ENCODE measurements around the gene SLC22A2.

SLC22A2 gene

DNA sequence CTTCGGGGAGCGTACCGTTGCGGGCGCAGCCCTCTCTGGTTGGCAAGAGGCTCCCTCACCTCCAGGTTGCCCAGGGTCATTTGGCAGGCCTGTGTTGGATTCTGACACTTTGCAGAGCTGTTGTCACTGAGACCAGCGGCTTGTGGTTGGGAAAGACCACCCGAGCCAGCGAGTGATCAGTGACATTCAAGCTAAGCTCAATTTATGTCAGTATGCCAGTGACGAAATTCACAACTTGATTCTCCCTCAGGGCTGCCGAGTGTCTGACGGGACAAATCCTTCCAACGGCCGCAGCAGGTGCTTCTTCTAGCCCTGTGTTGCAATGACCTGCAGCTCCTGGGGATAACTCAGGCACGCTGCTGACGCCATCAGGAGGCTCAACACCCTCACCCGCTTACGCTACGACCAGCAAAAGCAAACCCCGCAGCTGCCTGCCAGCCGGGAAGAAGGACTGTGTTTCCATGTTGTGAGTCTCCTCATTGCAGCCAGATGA lies 16.9 kb upstream of the SLC22A2 start:
- no CpG with 5 or more reads among the region's 20 CpGs for WGBS, 2 donors (ENCODE audit: extremely low coverage in 2 of 2, insufficient read length in 2 of 2, insufficient replicate concordance in 1 of 2)
- Histone ChIP-seq H3K4me3 (ENCODE audit: low read length in 2 of 2) (no peak overlapping the region), H3K27ac (replicated peaks; ENCODE audit: low read length) (no peak overlapping the region), H2BK12ac (ENCODE audit: low read length) (no peak overlapping the region), H3K9ac (ENCODE audit: low read depth, low read length, poor library complexity) (no peak overlapping the region), H2AK5ac (ENCODE audit: low read depth, low read length) (peak overlapping the region; percentile 18), H2BK5ac (ENCODE audit: low read length) (no peak overlapping the region), H2BK120ac (ENCODE audit: low read depth, low read length) (no peak overlapping the region), H2AFZ (ENCODE audit: low read length) (no peak overlapping the region), H3K23ac (ENCODE audit: low read depth, low read length, poor library complexity) (no peak overlapping the region), H3K4ac (ENCODE audit: low read length) (no peak overlapping the region), H3K4me1 (ENCODE audit: control insufficient read depth in 2 of 2, insufficient read depth in 1 of 2, low read depth in 1 of 2, low read length in 2 of 2) (no peaks in the 10 kb centered on the region), H2BK15ac (ENCODE audit: low read length) (no peak overlapping the region), H3K18ac (ENCODE audit: low read length) (no peak overlapping the region), H3K4me2 (ENCODE audit: insufficient read depth, low read length, poor library complexity, severe bottlenecking) (no peak overlapping the region), H3K9me3 (replicated peaks in 1 of 2; ENCODE audit: control insufficient read depth in 2 of 2, insufficient read depth in 1 of 2, low read depth in 1 of 2, low read length in 2 of 2) (no peaks in the 10 kb centered on the region), H3K14ac (ENCODE audit: low read length) (no peak overlapping the region), H4K91ac (ENCODE audit: low read depth, low read length, poor library complexity) (no peak overlapping the region), H4K8ac (ENCODE audit: low read depth, low read length) (no peak overlapping the region), H3K27me3 (ENCODE audit: control insufficient read depth in 3 of 3, insufficient read depth in 3 of 3, low read depth in 1 of 3, low read length in 3 of 3) (peaks cover 0 to 4% (median 0%) of the 10 kb centered on the region in 3 experiments), H3K36me3 (replicated peaks in 1 of 2; ENCODE audit: control insufficient read depth in 2 of 2, insufficient read depth in 2 of 2, low read length in 2 of 2) (no peaks in the 10 kb centered on the region), H3K79me1 (ENCODE audit: low read depth, low read length) (no peaks in the 10 kb centered on the region)
- DNase-seq (ENCODE audit: low spot score) = no peak

DNA sequence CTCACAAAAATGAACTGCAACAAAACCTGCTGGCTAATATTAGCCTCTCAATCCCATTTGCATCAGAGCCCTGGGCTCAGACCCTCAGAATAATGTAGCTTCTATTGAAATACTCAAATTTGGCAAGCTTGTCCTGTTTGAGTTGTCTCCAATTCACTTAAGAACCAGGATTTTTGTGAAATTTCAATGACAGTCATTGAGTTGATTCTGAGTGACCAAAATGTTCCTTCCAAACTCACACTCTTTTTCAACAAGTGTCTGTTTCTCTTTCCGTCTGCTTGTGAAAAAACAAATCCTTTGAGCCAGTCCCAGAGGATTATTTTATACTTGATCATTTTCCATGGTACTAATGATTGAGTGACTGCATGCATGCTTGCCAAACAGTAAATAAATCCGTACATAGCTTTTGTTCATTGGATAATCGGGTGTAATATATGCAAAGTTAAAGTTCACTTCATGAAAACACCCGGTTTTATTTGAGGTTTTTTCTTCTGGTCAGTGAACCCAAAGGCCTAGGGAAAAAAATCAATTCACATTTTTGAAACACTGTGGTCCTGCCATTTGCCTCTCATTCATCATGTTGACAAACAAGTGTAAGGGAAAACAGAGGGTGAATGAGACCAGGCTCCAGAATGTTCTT lies 16.4 kb upstream of the SLC22A2 start:
- H3K23ac ChIP-seq (ENCODE audit: low read depth, low read length, poor library complexity) = no peak overlapping the region
- H2BK120ac ChIP-seq (ENCODE audit: low read depth, low read length) = no peak overlapping the region
- no peaks in the 10 kb centered on the region for H3K79me1 ChIP-seq (ENCODE audit: low read depth, low read length)
- no peak overlapping the region for H4K8ac ChIP-seq (ENCODE audit: low read depth, low read length)
- no peak for DNase-seq (ENCODE audit: low spot score)
- no CpG with 5 or more reads among the region's 4 CpGs for WGBS, 2 donors (ENCODE audit: extremely low coverage in 2 of 2, insufficient read length in 2 of 2, insufficient replicate concordance in 1 of 2)
- H3K18ac ChIP-seq (ENCODE audit: low read length) = no peak overlapping the region
- peaks cover 0 to 4% (median 0%) of the 10 kb centered on the region in 3 experiments for H3K27me3 ChIP-seq (ENCODE audit: control insufficient read depth in 3 of 3, insufficient read depth in 3 of 3, low read depth in 1 of 3, low read length in 3 of 3)
- no peaks in the 10 kb centered on the region for H3K36me3 ChIP-seq (replicated peaks in 1 of 2; ENCODE audit: control insufficient read depth in 2 of 2, insufficient read depth in 2 of 2, low read length in 2 of 2)
- H2AFZ ChIP-seq (ENCODE audit: low read length) = no peak overlapping the region
- H2AK5ac ChIP-seq (ENCODE audit: low read depth, low read length) = no peak overlapping the region
- H2BK5ac ChIP-seq (ENCODE audit: low read length) = no peak overlapping the region
- no peak overlapping the region for H3K4me2 ChIP-seq (ENCODE audit: insufficient read depth, low read length, poor library complexity, severe bottlenecking)
- H3K14ac ChIP-seq (ENCODE audit: low read length) = no peak overlapping the region
- no peak overlapping the region for H2BK15ac ChIP-seq (ENCODE audit: low read length)
- H3K4me3 ChIP-seq (ENCODE audit: low read length in 2 of 2) = no peak overlapping the region
- H4K91ac ChIP-seq (ENCODE audit: low read depth, low read length, poor library complexity) = no peak overlapping the region
- H3K4ac ChIP-seq (ENCODE audit: low read length) = no peak overlapping the region
- H3K9ac ChIP-seq (ENCODE audit: low read depth, low read length, poor library complexity) = no peak overlapping the region
- no peaks in the 10 kb centered on the region for H3K9me3 ChIP-seq (replicated peaks in 1 of 2; ENCODE audit: control insufficient read depth in 2 of 2, insufficient read depth in 1 of 2, low read depth in 1 of 2, low read length in 2 of 2)
- no peaks in the 10 kb centered on the region for H3K4me1 ChIP-seq (ENCODE audit: control insufficient read depth in 2 of 2, insufficient read depth in 1 of 2, low read depth in 1 of 2, low read length in 2 of 2)
- H3K27ac ChIP-seq (replicated peaks; ENCODE audit: low read length) = no peak overlapping the region
- no peak overlapping the region for H2BK12ac ChIP-seq (ENCODE audit: low read length)

DNA sequence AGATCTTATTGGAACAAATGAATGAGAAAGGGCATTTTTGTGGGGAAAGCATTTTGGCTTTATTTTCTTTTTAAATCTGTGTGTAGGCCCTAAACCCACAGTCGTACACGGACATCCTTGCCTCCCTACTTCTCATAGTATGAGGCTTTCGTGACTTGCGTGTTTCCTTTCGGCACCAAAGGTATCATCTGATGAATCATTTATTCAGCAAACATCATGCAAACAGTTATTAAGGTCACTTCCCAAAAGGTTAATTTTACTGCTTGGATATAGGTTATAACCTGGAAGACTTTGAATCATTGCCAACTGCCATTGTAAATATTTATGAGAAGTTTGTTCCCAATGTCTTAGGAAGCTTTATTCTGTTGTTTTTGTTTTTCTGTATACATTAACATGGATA lies 15.1 kb upstream of the SLC22A2 start:
- Histone ChIP-seq H3K79me1 (ENCODE audit: low read depth, low read length) (no peaks in the 10 kb centered on the region), H2BK12ac (ENCODE audit: low read length) (no peak overlapping the region), H3K36me3 (replicated peaks in 1 of 2; ENCODE audit: control insufficient read depth in 2 of 2, insufficient read depth in 2 of 2, low read length in 2 of 2) (no peaks in the 10 kb centered on the region), H3K23ac (ENCODE audit: low read depth, low read length, poor library complexity) (no peak overlapping the region), H2BK5ac (ENCODE audit: low read length) (no peak overlapping the region), H3K18ac (ENCODE audit: low read length) (no peak overlapping the region), H3K9ac (ENCODE audit: low read depth, low read length, poor library complexity) (no peak overlapping the region), H4K91ac (ENCODE audit: low read depth, low read length, poor library complexity) (no peak overlapping the region), H3K4me2 (ENCODE audit: insufficient read depth, low read length, poor library complexity, severe bottlenecking) (no peak overlapping the region), H2AK5ac (ENCODE audit: low read depth, low read length) (no peak overlapping the region), H3K4me3 (ENCODE audit: low read length in 2 of 2) (no peak overlapping the region), H2BK15ac (ENCODE audit: low read length) (no peak overlapping the region), H2AFZ (ENCODE audit: low read length) (no peak overlapping the region), H3K4me1 (ENCODE audit: control insufficient read depth in 2 of 2, insufficient read depth in 1 of 2, low read depth in 1 of 2, low read length in 2 of 2) (no peaks in the 10 kb centered on the region), H4K8ac (ENCODE audit: low read depth, low read length) (no peak overlapping the region), H3K9me3 (replicated peaks in 1 of 2; ENCODE audit: control insufficient read depth in 2 of 2, insufficient read depth in 1 of 2, low read depth in 1 of 2, low read length in 2 of 2) (no peaks in the 10 kb centered on the region), H3K27ac (replicated peaks; ENCODE audit: low read length) (no peak overlapping the region), H2BK120ac (ENCODE audit: low read depth, low read length) (no peak overlapping the region), H3K27me3 (ENCODE audit: control insufficient read depth in 3 of 3, insufficient read depth in 3 of 3, low read depth in 1 of 3, low read length in 3 of 3) (peaks cover 0 to 7% (median 0%) of the 10 kb centered on the region in 3 experiments), H3K14ac (ENCODE audit: low read length) (no peak overlapping the region), H3K4ac (ENCODE audit: low read length) (no peak overlapping the region)
- no CpG with 5 or more reads among the region's 5 CpGs for WGBS, 2 donors (ENCODE audit: extremely low coverage in 2 of 2, insufficient read length in 2 of 2, insufficient replicate concordance in 1 of 2)
- no peak for DNase-seq (ENCODE audit: low spot score)

DNA sequence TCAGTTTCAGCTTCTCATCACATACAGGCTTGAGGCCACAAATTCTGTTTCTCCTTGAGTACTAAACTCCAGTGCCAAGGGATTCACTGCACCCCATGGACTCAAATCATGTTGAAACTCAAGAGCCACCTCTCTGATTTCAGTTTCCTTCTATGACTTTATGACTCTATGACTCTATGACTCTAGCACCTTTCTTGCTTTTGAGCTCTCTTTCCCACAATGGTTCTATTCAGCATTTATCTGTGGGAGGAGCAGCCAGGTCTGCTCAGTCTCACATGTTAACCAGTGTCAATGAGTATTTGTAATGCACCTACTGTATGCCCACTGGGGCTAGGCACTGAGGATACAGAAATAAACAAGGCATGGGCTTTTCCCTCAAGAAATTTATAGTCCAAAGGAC lies 14.6 kb upstream of the SLC22A2 start:
- Histone ChIP-seq H4K8ac (ENCODE audit: low read depth, low read length) (no peak overlapping the region), H3K4me1 (ENCODE audit: control insufficient read depth in 2 of 2, insufficient read depth in 1 of 2, low read depth in 1 of 2, low read length in 2 of 2) (no peaks in the 10 kb centered on the region), H2BK12ac (ENCODE audit: low read length) (no peak overlapping the region), H3K4me2 (ENCODE audit: insufficient read depth, low read length, poor library complexity, severe bottlenecking) (no peak overlapping the region), H2BK15ac (ENCODE audit: low read length) (no peak overlapping the region), H2AK5ac (ENCODE audit: low read depth, low read length) (no peak overlapping the region), H3K23ac (ENCODE audit: low read depth, low read length, poor library complexity) (no peak overlapping the region), H3K27ac (replicated peaks; ENCODE audit: low read length) (no peak overlapping the region), H3K18ac (ENCODE audit: low read length) (no peak overlapping the region), H2AFZ (ENCODE audit: low read length) (no peak overlapping the region), H2BK5ac (ENCODE audit: low read length) (no peak overlapping the region), H3K9ac (ENCODE audit: low read depth, low read length, poor library complexity) (no peak overlapping the region), H4K91ac (ENCODE audit: low read depth, low read length, poor library complexity) (no peak overlapping the region), H3K79me1 (ENCODE audit: low read depth, low read length) (no peaks in the 10 kb centered on the region), H3K9me3 (replicated peaks in 1 of 2; ENCODE audit: control insufficient read depth in 2 of 2, insufficient read depth in 1 of 2, low read depth in 1 of 2, low read length in 2 of 2) (no peaks in the 10 kb centered on the region), H3K4ac (ENCODE audit: low read length) (no peak overlapping the region), H3K36me3 (replicated peaks in 1 of 2; ENCODE audit: control insufficient read depth in 2 of 2, insufficient read depth in 2 of 2, low read length in 2 of 2) (no peaks in the 10 kb centered on the region), H3K4me3 (ENCODE audit: low read length in 2 of 2) (no peak overlapping the region), H3K14ac (ENCODE audit: low read length) (no peak overlapping the region), H2BK120ac (ENCODE audit: low read depth, low read length) (no peak overlapping the region), H3K27me3 (ENCODE audit: control insufficient read depth in 3 of 3, insufficient read depth in 3 of 3, low read depth in 1 of 3, low read length in 3 of 3) (peaks cover 0 to 7% (median 0%) of the 10 kb centered on the region in 3 experiments)
- no peak for DNase-seq (ENCODE audit: low spot score)
